GM18907 (cell line): ENCODE data around the gene ZAP70.
"Not testable (repeated sequence)": the region's sequence is repeated elsewhere in the genome, so short reads cannot be mapped to it uniquely, and the experiment has no call there.

ENCODE experiments used
- ATAC-seq: cut with Tn5 transposase; IDR thresholded peaks from one replicate; pipeline ENCODE4 v1.9.1; 2021; ENCODE audit warnings: mild to moderate bottlenecking, moderate library complexity; ENCODE audit not compliant: unreplicated experiment

Gene ZAP70

DNA sequence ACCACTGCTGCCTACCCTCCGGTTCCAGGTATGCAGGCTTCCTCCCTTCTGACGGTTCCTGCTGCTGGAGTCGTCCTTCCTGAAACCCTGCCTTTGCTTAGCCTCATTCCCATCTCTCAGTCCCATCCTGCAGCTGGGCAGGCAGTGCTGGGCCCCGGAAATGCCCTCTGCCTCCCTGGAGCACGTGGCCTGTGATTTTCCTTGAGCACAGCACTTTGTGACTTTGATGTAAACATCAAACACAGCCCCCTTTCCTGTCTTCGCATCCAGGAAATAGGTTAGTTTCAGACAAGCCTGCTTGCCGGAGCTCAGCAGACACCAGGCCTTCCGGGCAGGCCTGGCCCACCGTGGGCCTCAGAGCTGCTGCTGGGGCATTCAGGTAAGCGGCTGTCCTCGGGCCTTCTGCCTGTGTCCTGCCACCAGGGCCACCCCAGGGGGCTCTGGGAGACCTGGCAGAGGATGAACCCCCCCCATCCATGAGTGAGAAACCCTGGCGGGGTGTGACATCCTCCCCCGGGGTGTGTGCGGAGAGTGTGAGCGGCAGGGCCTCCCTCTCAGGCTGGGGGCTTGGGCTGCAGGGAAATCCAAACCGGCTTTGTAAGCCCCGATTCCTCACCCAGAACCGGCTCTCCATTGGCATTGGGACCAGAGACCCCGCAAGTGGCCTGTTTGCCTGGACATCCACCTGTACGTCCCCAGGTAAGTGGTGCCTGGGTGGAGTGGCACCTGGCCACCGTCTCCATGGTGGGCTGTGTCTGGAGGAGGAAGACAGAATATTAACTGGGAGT lies at the start of gene ZAP70:
TSS of gene ZAP70 (plus strand) at position 281 of the 788 bp plus-strand sequence. CDS start 10,461 bp downstream, outside the sequence.
- ATAC-seq, result no peak

DNA sequence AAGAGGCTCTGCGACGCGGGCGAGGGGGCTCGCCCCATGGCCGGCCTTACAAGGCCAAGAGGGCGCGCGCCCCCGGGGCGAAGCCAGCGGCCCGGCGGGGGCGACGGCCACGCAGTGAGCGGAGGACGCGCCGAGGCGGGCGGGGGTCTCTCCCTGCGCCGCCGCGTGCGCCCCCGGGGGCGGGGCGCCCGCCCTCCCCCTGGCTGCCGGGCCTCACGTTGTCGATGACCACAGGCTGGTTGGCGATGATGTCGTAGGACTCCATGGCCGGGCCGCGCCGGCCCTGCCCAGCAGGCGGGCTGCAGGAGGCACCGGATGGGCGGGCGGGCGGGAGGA lies 49.8 kb upstream of the ZAP70 start:
- peak; percentile 38 for ATAC-seq

DNA sequence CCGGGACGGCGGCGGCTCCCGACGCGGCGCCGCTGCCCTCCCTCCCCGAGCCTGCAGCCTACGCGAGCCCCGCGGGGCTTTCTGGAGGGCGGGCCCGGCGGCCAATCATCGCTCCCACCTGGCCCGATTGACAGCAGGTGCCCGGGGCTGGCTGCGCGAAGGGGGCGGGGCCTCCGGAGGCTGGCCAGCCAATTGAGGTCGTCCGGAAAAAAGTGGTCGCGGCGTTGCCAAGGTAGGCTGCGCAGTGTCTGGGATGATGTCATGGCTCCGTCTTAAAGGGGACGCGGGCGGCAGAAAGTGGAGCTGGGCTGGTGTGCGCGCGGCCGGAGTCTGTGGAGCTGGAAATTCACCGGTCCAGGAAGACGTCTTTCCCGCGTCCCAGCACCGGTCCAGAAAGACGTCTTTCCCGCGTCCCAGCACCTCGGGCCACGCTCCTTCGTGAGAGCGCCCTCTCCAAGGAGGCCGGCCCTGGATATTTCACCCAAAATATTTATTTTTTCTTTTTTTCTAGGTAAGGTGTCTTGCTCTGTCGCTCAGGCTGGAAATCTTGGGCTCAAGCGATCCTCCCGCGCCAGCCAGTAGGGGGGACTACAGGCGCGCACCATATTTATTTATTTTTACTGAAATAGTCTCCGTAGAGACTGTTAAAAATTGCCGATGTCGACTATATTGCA lies 49.3 kb upstream of the ZAP70 start, which contains the start of gene ACTR1B:
TSS of gene ACTR1B (minus strand) at position 83 of the 674 bp plus-strand sequence. CDS start 154 bp downstream, outside the sequence.
- peak; percentile 83 for ATAC-seq

DNA sequence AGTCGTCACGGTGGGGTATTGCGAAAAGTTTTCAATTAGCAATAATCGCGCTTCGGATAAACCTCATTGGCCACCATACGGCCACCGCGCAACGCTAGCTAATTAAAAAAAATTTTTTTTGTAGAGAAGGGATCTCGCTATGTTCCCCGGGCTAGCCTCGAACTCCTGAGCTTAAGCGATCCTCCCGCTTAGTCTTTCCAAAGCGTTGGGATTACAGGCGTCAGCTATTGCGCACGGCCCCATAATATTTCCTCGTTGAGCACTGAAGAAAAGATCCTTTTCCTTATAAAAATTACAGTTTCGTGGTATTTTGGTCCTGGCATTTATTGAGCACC lies 48.8 kb upstream of the ZAP70 start:
- ATAC-seq, result no peak

DNA sequence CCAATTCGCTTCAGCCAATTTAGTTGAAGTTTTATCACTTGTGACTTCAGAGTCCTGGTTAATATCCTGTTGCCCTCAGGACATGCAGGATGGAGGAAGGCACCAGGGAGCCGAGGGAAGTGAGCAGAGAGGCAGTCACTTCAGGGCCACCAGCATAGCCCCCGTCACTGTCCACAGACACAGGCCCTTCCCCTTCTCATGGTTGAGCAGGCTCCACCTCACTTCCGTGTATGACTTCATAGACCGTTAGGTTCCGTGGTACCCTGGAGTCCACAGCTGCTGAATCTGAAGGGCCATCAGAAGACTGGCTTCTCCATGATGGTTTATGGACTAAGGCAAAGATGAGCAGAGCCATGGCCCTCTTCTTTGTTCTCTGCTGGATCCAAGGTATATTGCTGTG lies 43.9 kb upstream of the ZAP70 start, which contains the start of gene C2orf92:
TSS of gene C2orf92 (plus strand) at position 266 of the 400 bp plus-strand sequence. CDS start at position 342, 76 bp downstream.
- ATAC-seq, result no peak

DNA sequence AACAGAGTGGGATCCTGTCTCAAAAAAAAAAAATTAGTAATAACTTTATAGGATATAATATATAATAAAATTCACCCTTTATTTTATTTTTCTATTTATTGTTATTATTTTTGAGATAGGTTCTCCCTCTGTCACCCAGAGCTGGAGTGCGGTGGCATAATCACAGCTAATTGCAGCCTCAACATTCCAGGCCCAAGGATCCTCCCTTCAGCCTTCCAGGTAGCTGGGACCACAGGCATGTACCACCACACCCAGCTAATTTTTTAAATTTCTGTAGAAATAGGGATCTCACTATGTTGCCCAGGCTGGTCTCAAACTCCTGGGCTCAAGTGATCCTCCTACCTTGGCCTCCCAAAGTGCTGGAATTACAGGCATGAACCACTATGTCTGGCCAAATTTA lies 42.9 kb upstream of the ZAP70 start:
- ATAC-seq, result no peak

DNA sequence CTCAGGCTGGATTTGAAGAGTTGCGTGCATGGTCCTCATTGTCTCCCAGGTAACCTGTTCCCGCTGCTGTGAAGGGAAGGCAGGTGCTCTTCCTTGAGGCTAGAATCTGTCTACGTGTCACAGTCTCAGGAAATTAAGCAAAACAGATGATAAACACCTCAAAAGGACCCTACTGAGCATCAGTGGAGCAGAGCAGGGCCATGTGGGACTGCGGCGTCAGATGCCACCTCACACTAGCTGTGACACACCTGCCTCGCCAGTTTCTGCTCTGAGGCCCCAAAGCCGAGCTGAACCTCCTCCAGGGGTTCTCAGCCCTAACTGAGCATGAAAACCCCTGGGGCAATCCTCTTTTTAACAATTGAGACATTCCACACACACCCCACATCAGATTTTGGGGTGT lies 41.9 kb upstream of the ZAP70 start:
- no peak for ATAC-seq

DNA sequence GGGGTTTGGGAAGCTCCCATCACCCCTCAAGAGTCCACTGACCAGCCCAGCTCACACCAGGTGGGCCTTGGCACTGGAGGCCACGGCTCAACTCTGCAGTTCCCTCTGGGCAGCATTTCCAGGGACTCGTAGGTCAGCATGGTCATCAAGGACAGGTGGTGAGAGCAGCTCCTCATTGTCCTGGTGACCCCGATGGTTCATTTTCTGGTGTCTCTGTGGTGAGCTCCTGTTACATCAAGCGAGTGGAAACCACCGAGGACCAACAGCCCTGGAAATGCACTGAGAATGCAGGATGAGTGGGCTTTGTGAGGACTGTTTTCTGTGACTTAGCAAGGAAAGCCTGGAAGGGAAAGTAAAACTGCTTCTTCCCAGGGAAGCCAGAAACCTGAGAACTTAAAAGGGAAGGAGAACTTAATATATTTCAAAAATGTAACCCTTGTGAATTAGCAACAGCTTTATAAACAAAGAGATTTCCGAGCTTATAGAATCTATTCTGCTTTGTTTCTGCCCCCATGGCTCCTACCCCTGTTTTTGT lies 40.7 kb upstream of the ZAP70 start:
- not testable (repeated sequence) for ATAC-seq

DNA sequence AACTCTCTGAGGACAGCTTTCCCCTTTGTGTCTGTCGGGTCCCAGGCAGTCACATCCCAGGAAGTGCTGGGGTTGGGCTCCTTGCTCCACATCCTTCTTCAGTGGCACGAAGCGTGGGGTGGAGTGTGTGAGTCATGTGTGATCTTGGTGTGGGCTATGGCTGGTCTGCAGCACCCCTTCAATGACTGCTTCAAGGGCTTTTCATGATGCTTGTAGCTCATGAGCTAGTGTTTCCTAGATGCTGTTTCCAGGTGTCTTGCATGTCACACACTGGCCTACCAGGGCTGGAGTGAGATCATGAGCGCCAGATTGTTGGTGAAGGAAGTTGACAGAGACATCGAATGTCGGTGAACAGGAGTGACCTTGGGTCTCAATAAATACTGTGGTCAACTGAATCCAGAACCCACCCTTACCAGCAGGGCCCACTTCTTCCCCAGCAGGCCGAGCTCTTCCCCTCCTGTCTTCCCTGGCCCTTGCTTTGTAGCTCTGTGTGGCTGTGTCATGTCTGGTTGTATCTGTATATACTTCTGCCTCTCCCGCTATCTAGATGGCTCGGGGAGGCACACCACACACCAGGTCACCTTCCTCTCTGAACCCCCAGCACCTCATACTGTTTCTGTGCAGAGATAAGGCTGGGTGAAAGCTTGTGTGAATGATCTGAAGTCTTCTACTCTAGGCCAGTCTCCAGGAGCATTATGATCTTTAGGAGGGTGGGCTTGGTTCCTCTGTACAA lies 40.0 kb upstream of the ZAP70 start:
- ATAC-seq, result no peak

DNA sequence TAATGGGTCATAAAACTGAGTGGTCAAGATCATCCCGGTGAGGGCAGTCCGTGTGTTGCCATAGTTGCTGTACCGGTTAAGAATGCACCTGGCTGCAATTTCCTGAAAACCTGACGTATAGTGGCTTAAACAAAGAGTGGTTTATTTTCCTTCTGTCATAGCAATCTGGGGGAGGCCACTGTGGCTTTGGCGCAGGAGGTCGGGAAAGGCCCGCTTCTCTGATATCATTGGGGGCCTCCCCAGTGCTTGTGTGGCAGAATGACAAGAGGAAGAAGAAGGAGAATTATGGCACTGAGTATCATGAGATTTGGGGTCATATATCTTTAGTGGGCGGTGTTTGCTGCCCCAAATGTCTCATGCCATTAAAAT lies 39.5 kb upstream of the ZAP70 start:
- ATAC-seq, result no peak

DNA sequence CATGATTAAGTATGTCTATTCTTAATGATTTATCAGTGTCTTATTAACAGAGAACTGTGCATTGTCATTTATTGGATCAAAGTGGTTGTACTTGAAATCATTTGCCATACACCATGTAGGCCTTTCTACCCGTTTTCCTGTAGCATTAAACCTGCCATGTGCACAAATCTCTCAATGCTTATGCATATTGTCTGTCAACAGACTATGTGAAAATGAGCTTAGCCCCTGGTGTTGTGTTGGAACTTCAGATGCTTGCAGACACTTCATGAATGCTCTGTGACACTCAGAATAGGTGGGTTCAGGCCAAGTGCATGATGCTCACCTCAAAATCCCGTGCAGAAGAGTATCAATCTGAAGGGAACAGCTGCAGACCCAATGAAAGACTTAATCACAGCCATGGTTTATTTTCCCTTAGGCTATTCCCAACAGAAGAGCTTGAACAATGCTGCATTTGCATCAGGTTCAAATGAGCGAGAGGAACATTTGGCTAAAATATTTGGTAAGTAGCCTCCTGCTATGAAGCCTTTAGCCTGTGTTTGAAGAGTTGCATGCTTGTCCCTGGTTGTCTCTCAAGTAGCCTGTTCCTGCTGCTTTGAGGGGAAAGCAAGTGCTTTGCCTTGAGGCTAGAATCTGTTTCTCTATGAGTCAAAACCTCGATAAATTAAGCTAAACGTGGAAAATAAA lies 37.8 kb upstream of the ZAP70 start:
- no peak for ATAC-seq

DNA sequence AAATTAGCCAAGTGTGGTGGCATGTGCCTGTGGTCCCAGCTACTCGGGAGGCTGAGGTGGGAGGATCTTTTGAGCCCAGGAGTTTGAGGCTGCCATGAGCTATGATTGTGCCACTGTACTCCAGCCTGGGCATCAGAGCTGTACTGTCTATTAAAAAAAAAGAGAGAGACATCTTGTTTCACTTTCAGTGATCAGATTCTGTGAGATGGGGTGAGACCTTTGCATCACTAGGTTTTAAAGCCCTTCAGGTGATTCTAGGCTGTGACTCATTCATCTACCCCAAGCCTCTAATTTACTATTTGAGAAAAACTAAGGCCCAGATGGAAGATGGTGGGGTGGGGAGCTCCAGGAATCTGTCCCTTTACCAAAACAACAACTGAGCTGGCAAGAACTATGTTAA lies 36.8 kb upstream of the ZAP70 start:
- ATAC-seq, result no peak

DNA sequence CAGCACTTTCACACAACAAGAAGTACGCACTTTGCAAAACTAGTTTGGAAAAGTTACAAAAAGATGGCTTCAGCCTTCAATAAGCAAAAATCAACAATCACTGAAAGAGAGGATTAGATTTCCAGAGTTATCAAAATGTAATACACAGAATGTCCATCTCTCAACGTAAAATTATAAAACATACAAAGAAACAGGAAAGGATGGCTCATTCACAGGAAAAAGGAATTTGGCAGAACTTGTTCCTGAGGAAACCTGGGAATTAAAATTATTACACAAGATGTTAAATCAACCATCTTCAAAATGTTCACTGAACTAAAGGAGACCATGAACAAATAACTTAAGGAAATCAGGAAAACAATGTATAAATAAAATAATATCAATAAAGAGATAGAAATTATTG lies 35.9 kb upstream of the ZAP70 start:
- no peak for ATAC-seq

DNA sequence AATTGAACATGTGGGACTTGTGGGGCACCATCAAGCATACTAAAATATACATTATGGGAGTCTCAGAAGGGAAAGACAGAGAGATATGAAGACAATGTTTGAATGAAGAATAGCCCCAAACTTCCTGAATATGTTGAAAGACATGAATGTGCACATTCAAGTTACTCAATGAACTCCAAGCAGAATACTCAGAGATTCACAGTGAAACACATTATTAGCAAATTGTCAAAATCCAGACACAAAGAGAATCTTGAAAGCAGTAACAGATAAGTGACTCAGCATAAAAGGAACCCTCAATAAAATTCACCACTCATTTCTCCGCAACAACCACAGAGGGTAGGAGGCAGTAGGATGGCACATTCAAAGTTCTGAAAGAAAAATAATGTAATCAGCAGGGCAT lies 35.1 kb upstream of the ZAP70 start:
- no peak for ATAC-seq

DNA sequence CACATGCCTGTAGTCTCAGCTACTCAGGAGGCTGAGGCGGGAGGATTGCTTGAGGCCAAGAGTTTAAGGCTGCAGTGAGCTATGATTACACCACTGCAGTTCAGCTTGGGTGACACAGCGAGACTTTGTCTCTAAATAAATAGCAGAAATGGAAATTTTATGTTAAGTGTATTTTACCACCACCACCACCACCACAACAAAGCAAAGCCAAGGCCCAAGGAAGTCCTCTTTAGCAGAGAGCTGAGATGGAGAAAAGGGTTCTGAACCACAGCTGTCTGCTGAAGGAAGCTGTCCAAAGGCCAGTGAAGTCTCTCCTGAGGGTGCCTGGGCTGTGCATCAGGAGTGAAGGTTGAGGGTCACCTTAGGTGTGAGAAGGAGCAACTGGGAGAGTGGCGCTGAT lies 26.1 kb upstream of the ZAP70 start:
- ATAC-seq, result not testable (repeated sequence)

DNA sequence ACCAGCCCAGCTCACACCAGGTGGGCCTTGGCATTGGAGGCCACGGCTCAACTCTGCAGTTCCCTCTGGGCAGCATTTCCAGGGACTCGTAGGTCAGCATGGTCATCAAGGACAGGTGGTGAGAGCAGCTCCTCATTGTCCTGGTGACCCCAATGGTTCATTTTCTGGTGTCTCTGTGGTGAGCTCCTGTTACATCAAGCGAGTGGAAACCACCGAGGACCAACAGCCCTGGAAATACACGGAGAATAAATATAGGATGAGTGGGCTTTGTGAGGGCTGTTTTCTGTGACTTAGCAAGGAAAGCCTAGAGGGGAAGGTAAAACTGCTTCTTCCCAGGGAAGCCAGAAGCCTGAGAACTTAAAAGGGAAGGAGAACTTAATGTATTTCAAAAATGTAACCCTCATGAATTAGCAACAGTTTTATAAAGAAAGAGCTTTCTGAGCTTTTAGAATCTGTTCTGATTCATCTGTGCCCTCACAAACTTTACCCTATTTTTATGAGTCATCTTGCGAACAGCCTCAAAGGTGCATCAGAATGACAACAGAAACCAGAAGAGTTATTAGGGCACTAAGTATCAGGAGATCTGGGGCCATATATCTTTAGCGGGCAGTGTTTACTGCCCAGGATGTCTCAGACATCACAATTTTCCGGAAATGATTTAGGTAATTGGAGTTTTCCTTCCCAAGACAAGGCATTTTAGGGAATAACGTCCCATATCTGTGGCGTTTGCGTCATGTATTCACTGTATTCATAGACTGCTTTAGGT lies 25.1 kb upstream of the ZAP70 start:
- ATAC-seq, result peak; percentile 60

DNA sequence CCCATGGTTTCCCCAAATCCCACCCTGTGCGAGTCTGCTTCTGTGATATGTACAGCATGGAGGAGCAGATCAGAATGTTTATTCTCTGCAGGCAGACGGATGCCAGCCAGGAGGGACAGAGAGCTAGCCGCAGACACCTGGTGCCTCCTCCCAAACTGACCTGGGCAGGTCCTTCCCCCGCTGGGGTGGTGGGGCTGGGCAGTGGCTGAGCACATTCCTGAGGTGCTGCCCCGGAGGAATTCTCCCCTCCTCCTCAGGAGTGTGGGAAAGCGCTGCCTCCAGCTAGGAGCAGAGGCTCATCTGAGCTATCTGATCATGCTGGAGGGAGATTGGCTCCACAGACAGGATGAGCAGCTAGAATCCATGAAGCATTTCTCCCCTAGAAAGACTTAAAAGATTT lies 22.2 kb upstream of the ZAP70 start:
- no peak for ATAC-seq

DNA sequence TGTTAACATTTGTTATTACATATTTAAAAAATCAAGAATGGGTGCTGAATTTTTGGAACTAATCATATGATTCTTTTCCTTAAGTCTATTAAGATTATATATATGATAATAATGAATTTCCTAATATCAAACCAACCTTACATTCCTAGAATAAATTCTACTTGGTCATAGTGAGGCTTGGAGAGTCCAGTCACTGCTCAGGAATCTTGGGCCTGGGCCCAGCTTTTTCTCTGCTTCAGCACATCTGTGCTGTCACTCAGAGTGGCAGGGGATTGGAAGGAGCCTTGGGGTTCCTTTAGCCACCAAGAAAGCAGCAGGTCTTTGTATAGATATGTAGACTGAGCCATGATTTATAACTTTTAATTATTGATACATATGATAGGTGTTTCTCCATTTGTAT lies 19.9 kb upstream of the ZAP70 start:
- no peak for ATAC-seq

DNA sequence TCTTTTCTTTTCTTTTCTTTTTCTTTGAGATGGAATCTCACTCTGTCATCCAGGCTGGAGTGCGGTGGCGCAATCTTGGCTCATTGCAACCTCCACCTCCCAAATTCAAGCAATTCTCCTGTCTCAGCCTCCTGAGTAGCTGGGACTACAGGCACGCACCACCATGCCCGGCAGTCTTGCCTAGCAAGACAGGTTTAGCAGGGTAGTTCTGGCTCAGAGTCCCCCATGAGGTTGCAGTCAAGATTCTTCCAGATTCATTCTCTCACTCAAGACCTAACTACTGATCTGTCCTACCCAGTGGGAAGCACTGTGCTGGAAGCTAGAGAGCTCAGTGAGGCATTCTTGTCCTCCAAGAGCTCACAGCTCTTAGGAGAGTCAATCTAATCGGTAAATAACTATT lies 17.6 kb upstream of the ZAP70 start:
- ATAC-seq, result no peak
